WTC11 (cell line): ENCODE data around the gene GLB1L3.
"Not testable (repeated sequence)": the region's sequence is repeated elsewhere in the genome, so short reads cannot be mapped to it uniquely, and the experiment has no call there.

Experiments used
- FOXP4 ChIP-seq: sonication (generic); formaldehyde crosslinking; IDR thresholded peaks from 2 replicates; pipeline ENCODE4 v1.8.0; 2022; ENCODE audit warnings: mild to moderate bottlenecking, missing genetic modification reagents
- GABPB1 ChIP-seq: sonication (generic); formaldehyde crosslinking; IDR thresholded peaks from 2 replicates; pipeline ENCODE4 v1.8.1; 2023; ENCODE audit warnings: mild to moderate bottlenecking, missing genetic modification reagents
- JUN ChIP-seq: sonication (generic); formaldehyde crosslinking; IDR thresholded peaks from 2 replicates; pipeline ENCODE4 v1.8.0; 2023; ENCODE audit warnings: mild to moderate bottlenecking, missing genetic modification reagents
- SOX15 ChIP-seq: fragments of 250-450 bp; sonication (Bioruptor Pico); IDR thresholded peaks from 2 replicates; pipeline ENCODE4 v1.9.0; 2021; ENCODE audit warnings: mild to moderate bottlenecking
- ZBTB21 ChIP-seq: sonication (generic); formaldehyde crosslinking; IDR thresholded peaks from 2 replicates; pipeline ENCODE4 v1.8.1; 2023; ENCODE audit warnings: mild to moderate bottlenecking, missing genetic modification reagents, borderline replicate concordance
- ZNF671 ChIP-seq: fragments of 250-450 bp; sonication (Bioruptor Pico); IDR thresholded peaks from 2 replicates; pipeline ENCODE4 v1.8.0; 2021; ENCODE audit warnings: mild to moderate bottlenecking
- TF ChIP-seq, protein P1 (sequence below): sonication (generic); formaldehyde crosslinking; IDR thresholded peaks from 2 replicates; pipeline ENCODE4 v1.8.1; 2022; ENCODE audit warnings: mild to moderate bottlenecking, missing genetic modification reagents, moderate library complexity, borderline replicate concordance
- TF ChIP-seq, protein P2 (sequence below): sonication (generic); formaldehyde crosslinking; IDR thresholded peaks from 2 replicates; pipeline ENCODE4 v1.8.0; 2023; ENCODE audit warnings: missing genetic modification reagents
- TF ChIP-seq, protein P3 (sequence below): fragments of 200-600 bp; IDR thresholded peaks from 2 replicates; pipeline ENCODE4 v1.8.0; 2022; ENCODE audit warnings: antibody characterized with exemption
- TF ChIP-seq, protein P4 (sequence below): sonication (generic); formaldehyde crosslinking; conservative IDR thresholded peaks from 2 replicates; pipeline ENCODE4 v1.8.1; 2022; ENCODE audit warnings: mild to moderate bottlenecking, missing genetic modification reagents
- TF ChIP-seq, protein P5 (sequence below): sonication (generic); formaldehyde crosslinking; IDR thresholded peaks from 2 replicates; pipeline ENCODE4 v1.8.0; 2022; ENCODE audit warnings: mild to moderate bottlenecking, missing genetic modification reagents
- TF ChIP-seq, protein P6 (sequence below): sonication (generic); formaldehyde crosslinking; IDR thresholded peaks from 2 replicates; pipeline ENCODE4 v1.8.0; 2022; ENCODE audit warnings: mild to moderate bottlenecking, missing genetic modification reagents

GRCh38 chr11:134281635-134282034 lies 5.5 kb downstream of the GLB1L3 start:
- TF ChIP-seq, protein P1, sequence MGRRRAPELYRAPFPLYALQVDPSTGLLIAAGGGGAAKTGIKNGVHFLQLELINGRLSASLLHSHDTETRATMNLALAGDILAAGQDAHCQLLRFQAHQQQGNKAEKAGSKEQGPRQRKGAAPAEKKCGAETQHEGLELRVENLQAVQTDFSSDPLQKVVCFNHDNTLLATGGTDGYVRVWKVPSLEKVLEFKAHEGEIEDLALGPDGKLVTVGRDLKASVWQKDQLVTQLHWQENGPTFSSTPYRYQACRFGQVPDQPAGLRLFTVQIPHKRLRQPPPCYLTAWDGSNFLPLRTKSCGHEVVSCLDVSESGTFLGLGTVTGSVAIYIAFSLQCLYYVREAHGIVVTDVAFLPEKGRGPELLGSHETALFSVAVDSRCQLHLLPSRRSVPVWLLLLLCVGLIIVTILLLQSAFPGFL (CRISPR knock-in tag) = not testable (repeated sequence)
- TF ChIP-seq, protein P2, sequence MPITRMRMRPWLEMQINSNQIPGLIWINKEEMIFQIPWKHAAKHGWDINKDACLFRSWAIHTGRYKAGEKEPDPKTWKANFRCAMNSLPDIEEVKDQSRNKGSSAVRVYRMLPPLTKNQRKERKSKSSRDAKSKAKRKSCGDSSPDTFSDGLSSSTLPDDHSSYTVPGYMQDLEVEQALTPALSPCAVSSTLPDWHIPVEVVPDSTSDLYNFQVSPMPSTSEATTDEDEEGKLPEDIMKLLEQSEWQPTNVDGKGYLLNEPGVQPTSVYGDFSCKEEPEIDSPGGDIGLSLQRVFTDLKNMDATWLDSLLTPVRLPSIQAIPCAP (CRISPR knock-in tag) = not testable (repeated sequence)
- TF ChIP-seq, protein P3, sequence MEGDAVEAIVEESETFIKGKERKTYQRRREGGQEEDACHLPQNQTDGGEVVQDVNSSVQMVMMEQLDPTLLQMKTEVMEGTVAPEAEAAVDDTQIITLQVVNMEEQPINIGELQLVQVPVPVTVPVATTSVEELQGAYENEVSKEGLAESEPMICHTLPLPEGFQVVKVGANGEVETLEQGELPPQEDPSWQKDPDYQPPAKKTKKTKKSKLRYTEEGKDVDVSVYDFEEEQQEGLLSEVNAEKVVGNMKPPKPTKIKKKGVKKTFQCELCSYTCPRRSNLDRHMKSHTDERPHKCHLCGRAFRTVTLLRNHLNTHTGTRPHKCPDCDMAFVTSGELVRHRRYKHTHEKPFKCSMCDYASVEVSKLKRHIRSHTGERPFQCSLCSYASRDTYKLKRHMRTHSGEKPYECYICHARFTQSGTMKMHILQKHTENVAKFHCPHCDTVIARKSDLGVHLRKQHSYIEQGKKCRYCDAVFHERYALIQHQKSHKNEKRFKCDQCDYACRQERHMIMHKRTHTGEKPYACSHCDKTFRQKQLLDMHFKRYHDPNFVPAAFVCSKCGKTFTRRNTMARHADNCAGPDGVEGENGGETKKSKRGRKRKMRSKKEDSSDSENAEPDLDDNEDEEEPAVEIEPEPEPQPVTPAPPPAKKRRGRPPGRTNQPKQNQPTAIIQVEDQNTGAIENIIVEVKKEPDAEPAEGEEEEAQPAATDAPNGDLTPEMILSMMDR = not testable (repeated sequence)
- not testable (repeated sequence) for TF ChIP-seq SOX15 (CRISPR knock-in tag); FOXP4 (CRISPR knock-in tag); GABPB1 (CRISPR knock-in tag); ZBTB21; JUN (CRISPR knock-in tag); ZNF671 (CRISPR knock-in tag)
- TF ChIP-seq, protein P4, sequence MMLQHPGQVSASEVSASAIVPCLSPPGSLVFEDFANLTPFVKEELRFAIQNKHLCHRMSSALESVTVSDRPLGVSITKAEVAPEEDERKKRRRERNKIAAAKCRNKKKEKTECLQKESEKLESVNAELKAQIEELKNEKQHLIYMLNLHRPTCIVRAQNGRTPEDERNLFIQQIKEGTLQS (CRISPR knock-in tag) = not testable (repeated sequence)
- TF ChIP-seq, protein P5, sequence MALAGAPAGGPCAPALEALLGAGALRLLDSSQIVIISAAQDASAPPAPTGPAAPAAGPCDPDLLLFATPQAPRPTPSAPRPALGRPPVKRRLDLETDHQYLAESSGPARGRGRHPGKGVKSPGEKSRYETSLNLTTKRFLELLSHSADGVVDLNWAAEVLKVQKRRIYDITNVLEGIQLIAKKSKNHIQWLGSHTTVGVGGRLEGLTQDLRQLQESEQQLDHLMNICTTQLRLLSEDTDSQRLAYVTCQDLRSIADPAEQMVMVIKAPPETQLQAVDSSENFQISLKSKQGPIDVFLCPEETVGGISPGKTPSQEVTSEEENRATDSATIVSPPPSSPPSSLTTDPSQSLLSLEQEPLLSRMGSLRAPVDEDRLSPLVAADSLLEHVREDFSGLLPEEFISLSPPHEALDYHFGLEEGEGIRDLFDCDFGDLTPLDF = not testable (repeated sequence)
- TF ChIP-seq, protein P6, sequence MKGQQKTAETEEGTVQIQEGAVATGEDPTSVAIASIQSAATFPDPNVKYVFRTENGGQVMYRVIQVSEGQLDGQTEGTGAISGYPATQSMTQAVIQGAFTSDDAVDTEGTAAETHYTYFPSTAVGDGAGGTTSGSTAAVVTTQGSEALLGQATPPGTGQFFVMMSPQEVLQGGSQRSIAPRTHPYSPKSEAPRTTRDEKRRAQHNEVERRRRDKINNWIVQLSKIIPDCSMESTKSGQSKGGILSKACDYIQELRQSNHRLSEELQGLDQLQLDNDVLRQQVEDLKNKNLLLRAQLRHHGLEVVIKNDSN (CRISPR knock-in tag) = not testable (repeated sequence)
